Activated CD4-positive, alpha-beta memory T cell treated with anti-CD3 and anti-CD28 coated beads, Interleukin-2, amount 10 ng/mL, durations not matched to agents 7 days and 5 days (primary cell): ENCODE data around the gene ZNF593. TPM values are rescaled to one million over a fixed set of nuclear protein-coding genes. Genes with fewer than 3 reads are reported as not detected.

Experiments
- CTCF ChIA-PET: fragments of 350-600 bp; sonication (Branson Sonifier 250); formaldehyde crosslinking; loops from one replicate; lab custom pipeline; 2021; ENCODE audit warnings: antibody characterized with exemption, inconsistent platforms; lab: Charles Lee
- POLR2A ChIA-PET: fragments of 350-600 bp; sonication (Branson Sonifier 250); formaldehyde crosslinking; loops from one replicate; lab custom pipeline; 2021; ENCODE audit warnings: antibody characterized with exemption; lab: Charles Lee
- DNase-seq: peaks from one replicate; pipeline ENCODE4 v3.0.0-alpha.2; 2020
- H3K27ac Mint-ChIP-seq: one replicate; pipeline ENCODE4 v1.8.0; 2021; ENCODE audit warnings: mild to moderate bottlenecking, mixed read lengths
- H3K27me3 Mint-ChIP-seq: one replicate; pipeline ENCODE4 v1.8.0; 2021; ENCODE audit warnings: mixed read lengths
- H3K36me3 Mint-ChIP-seq: one replicate; pipeline ENCODE4 v1.8.0; 2021; ENCODE audit warnings: low read depth, mixed read lengths
- H3K4me1 Mint-ChIP-seq: one replicate; pipeline ENCODE4 v1.8.0; 2021; ENCODE audit warnings: mixed read lengths
- H3K4me3 Mint-ChIP-seq: one replicate; pipeline ENCODE4 v1.8.0; 2021; ENCODE audit warnings: mild to moderate bottlenecking, mixed read lengths
- H3K9me3 Mint-ChIP-seq: one replicate; pipeline ENCODE4 v1.8.0; 2021; ENCODE audit warnings: mixed read lengths
- total RNA-seq, 2 experiments: library from RNA; stranded (reverse); gene quantifications; one replicate each; pipeline ENCODE4 v1.2.3, GENCODE V29; 2021

ZNF593 gene
- total RNA-seq, 2 experiments from 2014 or later, result 20.3 to 22.9 TPM

DNA sequence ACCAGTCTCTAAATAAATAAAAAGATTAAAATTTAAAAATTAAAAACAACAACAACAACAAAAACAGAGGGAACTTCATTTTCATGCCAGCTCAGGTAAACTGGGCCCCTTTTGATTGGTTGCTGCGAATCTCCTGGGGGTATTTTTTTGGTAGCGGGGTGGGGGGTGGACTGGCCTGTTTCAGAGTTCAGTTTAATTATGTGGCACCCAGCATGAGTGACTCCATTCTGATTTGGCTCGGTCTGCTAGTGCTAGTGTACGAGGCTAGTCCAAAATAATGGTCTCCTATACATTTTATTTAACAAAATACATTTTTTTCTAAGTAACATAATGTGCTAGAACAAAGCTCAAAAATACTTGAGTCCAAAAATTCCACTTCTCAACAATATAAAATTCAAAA, 39.9 kb upstream of the ZNF593 start:
- Mint-ChIP-seq H3K9me3 (no peaks in the 10 kb centered on the region), H3K4me3 (no peak overlapping the region), H3K27ac (no peak overlapping the region), H3K4me1 (peaks cover 48% of the 10 kb centered on the region), H3K36me3 (peaks cover 19% of the 10 kb centered on the region), H3K27me3 (peaks cover 3% of the 10 kb centered on the region)
- CTCF ChIA-PET, result interaction anchor here (0.6 to 8.6 kb wide), 5 partner anchors 12 to 104 kb away, joined by 3 to 102 read pairs (median 3); partner anchors contain the start of genes CEP85 and ZNF593
- DNase-seq, result no peak
- POLR2A ChIA-PET, result interaction anchor here (5.0 to 11.7 kb wide), 2 partner anchors 10 to 18 kb away, joined by 62 to 318 read pairs; partner anchors contain the start of gene PDIK1L

DNA sequence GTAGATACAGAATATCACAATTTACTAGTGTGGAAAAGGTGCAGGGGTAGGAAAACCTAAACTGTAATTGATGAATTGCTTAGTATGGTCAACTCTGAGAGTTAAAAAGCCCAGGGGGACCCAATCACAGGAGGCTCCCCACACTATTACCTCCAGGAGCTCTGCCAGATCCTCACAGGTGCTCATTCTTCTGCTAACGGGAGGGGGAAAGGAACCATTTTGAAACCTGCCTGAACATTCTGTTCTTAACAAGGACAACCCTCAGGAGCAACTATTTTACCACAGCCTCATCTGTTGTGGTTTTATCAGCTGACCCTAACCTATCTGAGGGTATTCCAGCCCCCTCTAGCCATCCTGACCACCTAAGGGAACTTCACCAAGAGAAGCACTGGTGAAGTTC, 39.0 kb upstream of the ZNF593 start:
- no peak for DNase-seq
- ChIA-PET CTCF (interaction anchor here (1.3 to 8.6 kb wide), 2 partner anchors 11 to 103 kb away, joined by 3 to 102 read pairs; partner anchors contain the start of gene CEP85), POLR2A (interaction anchor here (5.0 to 11.7 kb wide), 2 partner anchors 9 to 19 kb away, joined by 62 to 318 read pairs; partner anchors contain the start of gene PDIK1L)
- Mint-ChIP-seq H3K27me3 (peaks cover 3% of the 10 kb centered on the region), H3K36me3 (peaks cover 16% of the 10 kb centered on the region), H3K9me3 (no peaks in the 10 kb centered on the region), H3K4me3 (no peak overlapping the region), H3K27ac (no peak overlapping the region), H3K4me1 (peaks cover 40% of the 10 kb centered on the region)

DNA sequence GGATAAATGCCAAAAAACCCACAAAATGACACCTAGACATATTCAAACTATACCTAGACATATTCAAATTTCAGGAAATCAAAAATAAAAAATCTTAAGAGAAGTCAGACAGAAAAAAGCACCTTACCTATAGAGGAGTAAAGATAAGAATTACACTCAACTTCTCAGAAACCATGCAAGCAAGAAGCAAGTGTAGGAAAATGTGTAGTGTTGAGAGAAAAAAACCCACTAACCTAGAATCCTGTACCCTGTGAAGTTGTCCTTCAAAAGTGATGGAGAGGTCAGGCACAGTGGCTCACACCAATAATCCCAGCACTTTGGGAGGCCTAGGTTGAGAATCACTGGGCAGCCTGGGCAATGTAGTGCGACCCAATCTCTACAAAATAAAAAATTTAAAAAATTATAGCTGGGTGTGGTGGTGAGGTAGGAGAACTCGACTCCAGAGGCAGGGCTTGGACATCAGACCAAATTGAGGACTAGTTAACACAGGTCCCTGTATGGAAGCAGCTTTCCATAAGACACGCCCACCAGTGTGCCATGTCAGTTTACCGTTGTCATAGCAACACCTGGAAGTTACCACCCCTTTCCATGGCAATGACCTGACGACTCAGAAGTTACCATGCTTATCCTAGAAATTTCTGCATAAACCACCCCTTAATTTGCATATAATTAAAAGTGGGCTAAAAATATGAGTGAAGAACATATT, 37.4 kb upstream of the ZNF593 start:
- peaks cover 3% of the 10 kb centered on the region for H3K27me3 Mint-ChIP-seq
- CTCF ChIA-PET, result interaction anchor here (0.7 to 8.6 kb wide), 3 partner anchors 10 to 28 kb away, joined by 3 to 102 read pairs (median 3); no protein-coding TSS in a partner anchor
- no peak for DNase-seq

DNA sequence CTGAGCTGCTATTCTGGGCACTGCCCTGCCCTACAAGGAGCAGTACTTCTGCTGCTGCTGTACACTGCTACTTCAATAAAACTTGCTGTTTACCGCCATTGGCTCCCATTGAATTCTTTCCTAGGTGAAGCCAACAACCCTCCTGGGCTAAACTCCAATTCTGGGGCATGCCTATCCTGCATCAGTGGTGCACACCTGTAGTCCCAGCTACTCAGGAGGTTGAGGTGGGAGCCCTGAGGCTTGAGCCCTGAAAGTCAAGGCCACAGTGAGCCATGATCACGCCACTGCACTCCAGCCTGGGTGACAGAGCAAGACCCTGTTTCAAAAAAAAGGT, 36.9 kb upstream of the ZNF593 start:
- no peak for DNase-seq
- Mint-ChIP-seq H3K27me3 (peaks cover 3% of the 10 kb centered on the region), H3K9me3 (no peaks in the 10 kb centered on the region), H3K4me3 (no peak overlapping the region), H3K36me3 (peaks cover 6% of the 10 kb centered on the region), H3K27ac (no peak overlapping the region), H3K4me1 (peaks cover 22% of the 10 kb centered on the region)
- POLR2A ChIA-PET, result interaction anchor here (0.9 to 1.3 kb wide), 2 partner anchors 9 to 23 kb away, joined by 3 to 4 read pairs; no protein-coding TSS in a partner anchor
- CTCF ChIA-PET, result interaction anchor here (0.7 to 8.6 kb wide), 3 partner anchors 9 to 28 kb away, joined by 3 to 102 read pairs (median 3); no protein-coding TSS in a partner anchor

More for the DNA sequence above, 37.4 kb upstream of the ZNF593 start:
- Mint-ChIP-seq H3K36me3 (peaks cover 12% of the 10 kb centered on the region), H3K9me3 (no peaks in the 10 kb centered on the region), H3K4me1 (peaks cover 27% of the 10 kb centered on the region), H3K4me3 (no peak overlapping the region), H3K27ac (no peak overlapping the region)
- POLR2A ChIA-PET, result interaction anchor here (0.9 to 1.3 kb wide), 2 partner anchors 9 to 23 kb away, joined by 3 to 4 read pairs; no protein-coding TSS in a partner anchor

DNA sequence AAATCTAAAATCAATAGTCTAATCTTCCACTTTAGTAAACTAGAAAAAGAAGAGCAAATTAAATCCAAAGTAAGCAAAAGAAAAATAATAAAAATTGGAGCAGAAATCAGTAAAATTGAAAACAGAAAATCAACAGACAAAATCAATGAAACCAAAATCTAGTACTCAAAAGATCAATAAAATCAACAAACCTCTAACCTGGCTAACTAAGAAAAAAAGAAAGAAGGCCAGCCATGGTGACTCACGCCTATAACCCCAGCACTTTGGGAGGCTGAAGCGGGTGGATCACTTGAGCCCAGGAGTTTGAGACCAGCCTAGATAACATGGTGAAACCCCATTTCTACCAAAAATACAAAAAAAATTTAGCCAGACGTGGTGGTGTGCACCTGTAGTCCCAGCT, 35.2 kb upstream of the ZNF593 start:
- no peaks in the 10 kb centered on the region for H3K9me3 Mint-ChIP-seq
- H3K4me1 Mint-ChIP-seq, result peaks cover 15% of the 10 kb centered on the region
- ChIA-PET POLR2A (no interaction called here), CTCF (no interaction called here)
- no peaks in the 10 kb centered on the region for H3K36me3 Mint-ChIP-seq
- no peak overlapping the region for H3K4me3 Mint-ChIP-seq
- no peak for DNase-seq
- H3K27ac Mint-ChIP-seq, result no peak overlapping the region
- no peaks in the 10 kb centered on the region for H3K27me3 Mint-ChIP-seq

DNA sequence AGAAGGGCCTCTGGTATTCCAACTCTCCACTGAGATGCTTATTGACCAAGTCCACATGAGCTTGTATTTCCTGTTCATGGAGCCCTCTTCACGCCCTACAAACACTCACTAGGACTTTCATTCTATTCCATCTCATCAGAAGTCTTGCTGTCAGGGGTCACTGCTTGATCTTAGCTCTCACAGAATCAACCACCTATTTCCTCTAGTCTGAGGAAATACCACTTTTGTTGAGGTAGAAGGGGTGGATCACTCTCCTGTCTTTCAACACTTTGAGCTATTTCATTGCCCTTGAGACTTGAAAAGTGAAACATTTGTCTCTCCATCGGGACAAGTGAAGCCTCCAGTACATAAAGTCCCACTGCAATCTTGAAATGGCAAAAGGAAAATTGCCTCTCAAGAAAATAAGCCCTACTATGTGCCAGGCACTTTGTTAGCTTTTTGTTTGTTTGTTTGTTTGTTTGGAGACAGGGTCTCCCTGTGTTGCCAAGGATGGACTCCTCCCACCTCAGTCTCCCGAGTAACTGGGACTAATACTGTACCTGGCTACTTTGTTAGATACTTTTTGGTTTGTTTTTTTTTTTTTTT, 30.6 kb upstream of the ZNF593 start:
- H3K27ac Mint-ChIP-seq, result no peak overlapping the region
- no peak for DNase-seq
- H3K4me1 Mint-ChIP-seq, result peaks cover 10% of the 10 kb centered on the region
- CTCF ChIA-PET, result interaction anchor here (0.7 to 8.6 kb wide), 13 partner anchors 10 to 592 kb away, joined by 3 to 102 read pairs (median 4); partner anchors contain the start of genes CEP85 and ZNF593
- no peaks in the 10 kb centered on the region for H3K36me3 Mint-ChIP-seq
- POLR2A ChIA-PET, result interaction anchor here (0.8 to 3.6 kb wide), 6 partner anchors 11 to 239 kb away, joined by 3 to 62 read pairs (median 4); partner anchors contain the start of genes CEP85 and PDIK1L
- peaks cover 7% of the 10 kb centered on the region for H3K27me3 Mint-ChIP-seq
- H3K4me3 Mint-ChIP-seq, result no peak overlapping the region
- no peaks in the 10 kb centered on the region for H3K9me3 Mint-ChIP-seq

DNA sequence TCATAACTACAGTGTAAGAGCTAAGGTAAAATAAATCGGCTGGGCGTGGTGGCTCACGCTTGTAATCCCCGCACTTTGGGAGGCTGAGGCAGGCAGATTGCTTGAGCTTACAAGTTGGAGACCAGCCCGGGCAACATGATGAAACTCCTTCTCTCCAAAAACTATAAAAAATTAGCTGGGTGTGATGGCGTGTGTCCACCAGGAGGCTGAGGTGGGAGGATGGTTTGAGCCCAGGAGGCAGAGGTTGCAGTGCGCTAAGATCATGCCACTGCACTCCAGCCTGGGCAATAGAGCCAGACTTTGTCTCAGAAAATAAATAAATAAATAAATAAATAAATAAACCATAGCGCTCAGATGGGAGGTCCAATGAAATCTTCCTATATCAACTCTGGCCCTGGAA, 27.5 kb upstream of the ZNF593 start:
- peaks cover 15% of the 10 kb centered on the region for H3K27me3 Mint-ChIP-seq
- no peak overlapping the region for H3K4me3 Mint-ChIP-seq
- POLR2A ChIA-PET, result interaction anchor here (0.6 to 5.7 kb wide), 2 partner anchors 15 to 99 kb away, joined by 3 to 40 read pairs; no protein-coding TSS in a partner anchor
- DNase-seq, result no peak
- H3K27ac Mint-ChIP-seq, result no peak overlapping the region
- CTCF ChIA-PET, result interaction anchor here (1.4 to 8.6 kb wide), 8 partner anchors 9 to 107 kb away, joined by 4 to 168 read pairs (median 20); partner anchors contain the start of genes CEP85 and ZNF593
- H3K4me1 Mint-ChIP-seq, result peaks cover 11% of the 10 kb centered on the region
- no peaks in the 10 kb centered on the region for H3K36me3 Mint-ChIP-seq
- H3K9me3 Mint-ChIP-seq, result no peaks in the 10 kb centered on the region

DNA sequence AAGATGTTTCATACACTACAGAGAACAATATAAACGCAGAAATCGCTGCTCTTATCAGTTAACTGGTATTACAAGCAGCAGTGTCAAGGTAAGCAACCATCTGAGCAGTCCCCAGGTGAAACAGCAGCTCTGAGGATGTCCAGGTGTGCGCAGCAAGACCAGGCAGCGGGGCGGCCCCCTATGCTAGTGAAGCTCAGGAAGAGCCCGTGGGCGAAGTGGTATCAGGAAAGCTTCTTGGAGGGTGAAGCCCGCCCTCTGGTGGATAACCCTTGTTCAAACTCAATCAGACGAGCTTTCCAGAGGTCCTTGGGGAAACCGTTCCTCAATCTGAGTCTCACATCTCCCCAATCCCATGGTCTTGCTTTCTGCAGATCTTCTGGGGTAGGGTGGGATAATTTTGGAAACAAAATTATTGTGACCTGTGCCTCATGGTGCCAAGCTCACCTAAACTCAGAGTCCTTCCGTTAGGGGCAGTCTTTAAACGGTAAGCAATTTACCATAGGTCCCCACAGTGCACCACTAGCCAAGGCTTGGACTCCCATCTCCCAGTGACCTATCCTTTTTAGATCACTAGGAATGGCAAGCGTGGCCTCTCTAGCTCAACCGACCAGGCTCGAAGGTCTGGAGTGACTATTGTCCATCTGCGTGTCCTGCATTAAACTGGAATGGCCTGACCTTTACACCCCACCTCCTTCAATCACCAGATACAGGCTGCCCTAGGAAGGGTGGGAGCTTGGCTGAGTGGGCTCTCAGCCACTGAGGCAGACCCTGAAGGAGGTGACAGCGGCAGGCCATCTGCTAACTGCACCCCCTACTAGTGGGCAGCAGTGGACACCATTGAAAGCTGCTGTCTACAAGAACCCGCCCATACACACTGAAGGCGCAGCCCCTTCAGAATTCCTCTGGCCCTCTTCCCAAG, 24.4 kb upstream of the ZNF593 start:
- H3K27ac Mint-ChIP-seq, result no peak overlapping the region
- H3K27me3 Mint-ChIP-seq, result peaks cover 30% of the 10 kb centered on the region
- ChIA-PET CTCF (interaction anchor here (0.6 to 8.6 kb wide), 32 partner anchors 8 to 921 kb away, joined by 3 to 168 read pairs (median 4); partner anchors contain the start of genes CEP85, PAFAH2, PDIK1L and ZNF593), POLR2A (interaction anchor here (0.9 to 5.7 kb wide), 7 partner anchors 18 to 89 kb away, joined by 5 to 40 read pairs (median 8); partner anchors contain the start of genes CEP85 and PDIK1L)
- DNase-seq, result peak; percentile 76
- H3K4me1 Mint-ChIP-seq, result peaks cover 2% of the 10 kb centered on the region
- H3K9me3 Mint-ChIP-seq, result no peaks in the 10 kb centered on the region
- no peak overlapping the region for H3K4me3 Mint-ChIP-seq
- H3K36me3 Mint-ChIP-seq, result no peaks in the 10 kb centered on the region

DNA sequence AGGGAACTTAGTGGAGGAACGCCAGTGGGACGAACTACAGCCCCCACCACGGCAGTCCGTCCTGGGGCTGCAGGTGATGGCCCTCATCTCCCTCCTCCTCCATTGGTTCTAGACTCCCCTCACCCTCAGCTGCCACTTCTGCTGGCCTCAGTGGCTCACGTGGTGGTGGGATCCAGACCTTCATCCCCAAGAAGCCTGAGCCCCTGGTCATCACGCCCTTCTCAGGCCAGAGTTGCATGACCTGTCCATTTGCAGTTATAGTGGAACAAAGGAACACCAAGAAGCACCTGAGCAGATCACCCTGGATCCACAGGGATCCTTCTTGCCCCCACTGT, 23.8 kb upstream of the ZNF593 start:
- Mint-ChIP-seq H3K36me3 (no peaks in the 10 kb centered on the region), H3K4me1 (peaks cover 2% of the 10 kb centered on the region), H3K9me3 (no peaks in the 10 kb centered on the region), H3K27ac (no peak overlapping the region), H3K27me3 (peaks cover 30% of the 10 kb centered on the region), H3K4me3 (no peak overlapping the region)
- POLR2A ChIA-PET, result interaction anchor here (2.9 to 5.7 kb wide), 3 partner anchors 19 to 42 kb away, joined by 18 to 40 read pairs (median 22); partner anchors contain the start of gene PDIK1L
- CTCF ChIA-PET, result interaction anchor here (0.6 to 8.6 kb wide), 15 partner anchors 8 to 920 kb away, joined by 3 to 168 read pairs (median 6); partner anchors contain the start of genes CEP85, PAFAH2 and PDIK1L
- DNase-seq, result no peak

DNA sequence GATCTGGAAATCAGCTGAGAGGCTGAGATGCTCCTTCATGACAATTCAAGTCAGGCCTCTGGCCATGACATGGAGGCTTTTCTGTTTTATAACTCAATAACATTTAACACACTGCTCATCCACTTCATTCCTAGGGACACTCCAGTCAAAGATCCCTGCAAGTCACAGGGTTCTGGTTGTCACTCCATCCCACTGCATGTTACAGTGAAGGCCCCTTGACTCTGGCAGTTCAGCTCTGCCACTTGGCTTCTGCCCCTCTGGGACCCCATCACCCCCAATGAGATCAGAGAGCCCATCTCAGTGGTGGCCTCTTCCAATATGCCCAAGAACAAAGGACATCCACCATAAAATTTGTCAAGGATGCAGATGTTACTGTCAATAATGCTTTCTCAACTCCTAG, 20.8 kb upstream of the ZNF593 start:
- Mint-ChIP-seq H3K27me3 (peaks cover 38% of the 10 kb centered on the region), H3K4me3 (no peak overlapping the region), H3K9me3 (no peaks in the 10 kb centered on the region), H3K4me1 (peaks cover 2% of the 10 kb centered on the region), H3K36me3 (no peaks in the 10 kb centered on the region), H3K27ac (no peak overlapping the region)
- CTCF ChIA-PET, result interaction anchor here (1.4 kb wide), 1 partner anchor 45 kb away, joined by 3 read pairs; no protein-coding TSS in a partner anchor
- POLR2A ChIA-PET, result interaction anchor here (0.9 kb wide), 1 partner anchor 21 kb away, joined by 3 read pairs; no protein-coding TSS in a partner anchor
- no peak for DNase-seq

DNA sequence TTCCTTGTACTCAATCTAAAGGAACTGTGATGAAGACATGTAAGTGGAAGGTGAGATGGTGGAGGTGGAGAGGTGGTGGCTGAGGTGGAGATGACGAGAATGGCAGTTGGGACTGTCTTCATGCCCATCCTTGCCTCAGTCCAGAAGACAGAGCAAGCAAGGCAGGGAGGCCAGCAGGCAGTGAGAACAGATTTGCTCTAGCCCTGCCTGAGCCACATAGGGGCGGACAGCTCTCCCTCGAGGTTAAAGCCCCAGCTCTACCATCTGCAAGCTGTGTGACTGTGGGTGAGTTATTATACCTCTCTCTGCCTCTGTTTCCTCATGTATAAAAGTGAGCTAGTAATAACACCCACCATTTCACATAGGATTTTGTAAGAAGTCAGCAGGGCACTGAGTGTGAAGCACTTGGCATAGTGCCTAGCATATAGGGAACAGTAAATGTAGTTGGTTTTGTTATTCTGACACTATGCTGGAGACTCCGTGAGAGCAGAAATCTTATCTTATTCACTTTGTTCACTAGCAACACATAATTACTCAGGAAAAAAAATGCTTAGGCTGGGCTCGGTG, 15.7 kb upstream of the ZNF593 start:
- POLR2A ChIA-PET, result no interaction called here
- no peak for DNase-seq
- CTCF ChIA-PET, result interaction anchor here (0.5 to 1.9 kb wide), 3 partner anchors 9 to 85 kb away, joined by 3 to 6 read pairs (median 3); no protein-coding TSS in a partner anchor
- H3K27me3 Mint-ChIP-seq, result peaks cover 56% of the 10 kb centered on the region
- no peaks in the 10 kb centered on the region for H3K36me3 Mint-ChIP-seq
- no peak overlapping the region for H3K4me3 Mint-ChIP-seq
- H3K4me1 Mint-ChIP-seq, result peaks cover 3% of the 10 kb centered on the region
- no peak overlapping the region for H3K27ac Mint-ChIP-seq
- no peaks in the 10 kb centered on the region for H3K9me3 Mint-ChIP-seq
